ENCODE measurements around the gene SPIB. TPM values are rescaled to one million over a fixed set of nuclear protein-coding genes. Genes with fewer than 3 reads are reported as not detected.

Gene SPIB
- total RNA-seq, 2 donors from 2014 or later = 6.9 TPM; not detected in 1

DNA sequence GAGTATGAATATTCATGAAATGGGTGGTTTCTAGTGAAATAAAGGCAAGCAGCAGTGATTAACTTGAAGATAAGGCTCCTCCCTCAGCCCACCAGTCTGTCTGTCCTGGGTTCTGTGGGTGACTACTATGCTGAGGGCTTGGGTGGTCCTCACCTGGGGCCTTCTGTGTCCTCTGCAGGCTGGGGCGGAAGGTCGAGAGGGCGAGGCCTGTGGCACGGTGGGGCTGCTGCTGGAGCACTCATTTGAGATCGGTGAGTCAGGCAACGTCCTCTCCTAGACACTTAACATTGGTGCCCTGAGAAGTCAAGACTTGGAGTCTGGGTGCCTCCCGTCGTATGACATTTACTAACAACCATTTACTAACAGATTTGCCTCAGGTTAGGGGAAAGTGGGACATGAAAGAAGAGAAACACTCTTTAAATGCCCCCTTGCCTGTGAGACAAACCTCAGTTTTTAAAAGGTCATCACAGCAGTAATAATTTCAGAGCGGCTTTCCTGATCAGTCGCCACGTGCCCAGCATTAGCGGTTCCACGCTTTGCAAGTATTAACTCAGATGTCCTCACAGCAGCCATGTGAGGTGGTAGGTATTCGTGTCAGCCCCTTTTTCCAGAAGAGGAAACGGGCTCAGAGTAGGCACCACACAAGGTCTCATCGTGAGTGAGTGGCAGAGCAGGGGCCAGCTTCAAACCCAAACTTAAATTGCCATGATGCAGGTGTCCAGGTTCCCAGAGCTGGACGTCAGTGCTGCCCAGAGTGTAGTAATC is 59.2 kb downstream of the SPIB start:
- no peaks in the 10 kb centered on the region for H3K27me3 ChIP-seq
- peaks cover 10 to 20% of the 10 kb centered on the region in 2 donors for H3K36me3 ChIP-seq (replicated peaks in 1 of 2; ENCODE audit: insufficient read depth in 1 of 2, low read depth in 2 of 2)
- 88 to 93% methylated on average over 13 to 17 of the region's 17 CpGs for WGBS, 2 donors
- intact Hi-C loops (cut with DNase I) = no loop called here
- no peak for TF ChIP-seq POLR2A (IDR thresholded peaks at IDR 0.05)
- TF ChIP-seq, protein P1, sequence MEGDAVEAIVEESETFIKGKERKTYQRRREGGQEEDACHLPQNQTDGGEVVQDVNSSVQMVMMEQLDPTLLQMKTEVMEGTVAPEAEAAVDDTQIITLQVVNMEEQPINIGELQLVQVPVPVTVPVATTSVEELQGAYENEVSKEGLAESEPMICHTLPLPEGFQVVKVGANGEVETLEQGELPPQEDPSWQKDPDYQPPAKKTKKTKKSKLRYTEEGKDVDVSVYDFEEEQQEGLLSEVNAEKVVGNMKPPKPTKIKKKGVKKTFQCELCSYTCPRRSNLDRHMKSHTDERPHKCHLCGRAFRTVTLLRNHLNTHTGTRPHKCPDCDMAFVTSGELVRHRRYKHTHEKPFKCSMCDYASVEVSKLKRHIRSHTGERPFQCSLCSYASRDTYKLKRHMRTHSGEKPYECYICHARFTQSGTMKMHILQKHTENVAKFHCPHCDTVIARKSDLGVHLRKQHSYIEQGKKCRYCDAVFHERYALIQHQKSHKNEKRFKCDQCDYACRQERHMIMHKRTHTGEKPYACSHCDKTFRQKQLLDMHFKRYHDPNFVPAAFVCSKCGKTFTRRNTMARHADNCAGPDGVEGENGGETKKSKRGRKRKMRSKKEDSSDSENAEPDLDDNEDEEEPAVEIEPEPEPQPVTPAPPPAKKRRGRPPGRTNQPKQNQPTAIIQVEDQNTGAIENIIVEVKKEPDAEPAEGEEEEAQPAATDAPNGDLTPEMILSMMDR (IDR thresholded peaks at IDR 0.05) = no peak
- H3K9me3 ChIP-seq = no peaks in the 10 kb centered on the region
- no peak for DNase-seq
- H3K27ac ChIP-seq = no peak overlapping the region
- ATAC-seq = no peak
- peaks cover 21% of the 10 kb centered on the region for H3K4me1 ChIP-seq
- H3K4me3 ChIP-seq = no peak overlapping the region

DNA sequence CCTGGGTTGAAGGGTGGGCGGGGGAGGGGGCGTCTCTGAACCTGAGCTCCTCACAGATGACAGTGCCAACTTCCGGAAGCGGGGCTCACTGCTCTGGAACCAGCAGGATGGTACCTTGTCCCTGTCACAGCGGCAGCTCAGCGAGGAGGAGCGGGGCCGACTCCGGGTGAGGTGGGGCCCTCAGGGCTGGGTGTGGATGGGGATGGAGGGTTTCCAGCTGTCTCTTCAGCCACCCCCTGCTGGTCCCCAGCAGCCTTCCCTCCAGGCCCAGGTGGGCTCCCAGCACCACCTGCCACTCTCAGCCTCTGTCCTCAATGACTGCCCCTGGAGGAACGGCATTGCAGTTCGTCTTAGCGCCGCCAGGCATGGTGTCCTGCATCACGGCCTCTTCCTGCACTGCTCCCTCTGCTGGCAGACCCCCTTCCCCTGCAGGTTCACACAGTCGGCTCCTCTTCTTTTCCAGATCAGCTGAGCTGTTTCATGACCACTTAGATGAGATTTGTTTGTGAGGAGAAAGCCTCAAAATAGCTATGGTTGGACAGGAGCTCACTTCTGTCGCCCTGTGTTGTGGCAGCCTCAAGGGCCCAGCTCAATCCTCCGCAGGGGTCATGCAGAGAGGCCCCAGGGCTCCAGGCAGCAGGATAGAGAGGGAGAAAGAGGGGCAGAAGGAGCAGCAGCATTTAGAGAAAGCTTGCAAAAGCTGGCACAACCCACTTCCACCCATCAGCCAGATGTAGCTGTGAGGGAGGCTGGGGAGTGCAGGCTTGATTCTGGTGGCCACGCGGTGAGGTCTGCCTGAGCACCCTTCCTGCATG is 60.4 kb downstream of the SPIB start:
- H3K27me3 ChIP-seq = no peaks in the 10 kb centered on the region
- WGBS, 2 donors = 90 to 98% methylated on average over 10 to 19 of the region's 19 CpGs
- no peaks in the 10 kb centered on the region for H3K9me3 ChIP-seq
- no peak for DNase-seq
- no peak for ATAC-seq
- no peak overlapping the region for H3K4me3 ChIP-seq
- no peak for TF ChIP-seq POLR2A (IDR thresholded peaks at IDR 0.05)
- TF ChIP-seq, protein P1 (IDR thresholded peaks at IDR 0.05) = no peak
- no peak overlapping the region for H3K27ac ChIP-seq
- intact Hi-C loops (cut with DNase I) = no loop called here
- H3K36me3 ChIP-seq (replicated peaks in 1 of 2; ENCODE audit: insufficient read depth in 1 of 2, low read depth in 2 of 2) = peaks cover 10 to 23% of the 10 kb centered on the region in 2 donors
- peaks cover 21% of the 10 kb centered on the region for H3K4me1 ChIP-seq

DNA sequence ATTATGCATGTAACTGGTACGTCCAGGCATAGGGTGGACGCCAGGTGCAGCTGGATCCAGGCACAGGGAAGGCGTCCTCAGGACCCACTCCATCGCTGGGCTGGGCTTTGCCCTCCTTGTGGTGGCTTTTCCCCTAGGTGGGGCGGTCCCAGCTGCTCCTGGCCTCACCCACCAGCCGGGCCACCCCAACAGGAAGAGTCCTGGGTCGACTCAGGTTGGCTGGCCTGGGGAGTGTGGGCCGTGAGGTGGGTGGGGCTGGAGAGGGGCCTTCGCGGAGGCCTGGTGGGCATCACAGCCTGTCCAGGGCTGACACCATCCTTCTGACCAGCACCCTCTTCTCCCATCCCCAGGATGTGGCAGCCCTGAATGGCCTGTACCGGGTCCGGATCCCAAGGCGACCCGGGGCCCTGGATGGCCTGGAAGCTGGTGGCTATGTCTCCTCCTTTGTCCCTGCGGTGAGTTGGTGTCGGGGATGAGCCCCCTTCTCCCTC is 61.1 kb downstream of the SPIB start:
- peaks cover 10 to 23% of the 10 kb centered on the region in 2 donors for H3K36me3 ChIP-seq (replicated peaks in 1 of 2; ENCODE audit: insufficient read depth in 1 of 2, low read depth in 2 of 2)
- no peak overlapping the region for H3K4me3 ChIP-seq
- WGBS, 2 donors = 89 to 95% methylated on average over 6 to 15 of the region's 16 CpGs
- DNase-seq (no peak), ATAC-seq (no peak)
- peaks cover 21% of the 10 kb centered on the region for H3K4me1 ChIP-seq
- H3K27me3 ChIP-seq = no peaks in the 10 kb centered on the region
- TF ChIP-seq, protein P1 (IDR thresholded peaks at IDR 0.05) = no peak
- intact Hi-C loops (cut with DNase I) = no loop called here
- H3K9me3 ChIP-seq = no peaks in the 10 kb centered on the region
- no peak overlapping the region for H3K27ac ChIP-seq

- TF ChIP-seq, protein P1 (IDR thresholded peaks at IDR 0.05) = no peak
- no peak for TF ChIP-seq POLR2A (IDR thresholded peaks at IDR 0.05)
- Histone ChIP-seq H3K4me1 (peaks cover 21% of the 10 kb centered on the region), H3K36me3 (replicated peaks in 1 of 2; ENCODE audit: insufficient read depth in 1 of 2, low read depth in 2 of 2) (peaks cover 10 to 23% of the 10 kb centered on the region in 2 donors), H3K27ac (no peak overlapping the region), H3K4me3 (no peak overlapping the region), H3K9me3 (no peaks in the 10 kb centered on the region), H3K27me3 (no peaks in the 10 kb centered on the region)
- 87 to 94% methylated on average over 10 to 19 of the region's 37 CpGs for WGBS, 2 donors
- intact Hi-C loops (cut with DNase I) = no loop called here
- DNase-seq (no peak), ATAC-seq (no peak)
These were observed 61.8 kb downstream of the SPIB start for GRCh38 chr19:50480281-50481111.

Other genes starting within 250 kb of the SPIB start
- 10 to 100 TPM; 40.9 to 61.2 TPM for gene MYH14, start 215.3 kb upstream of the SPIB start, total RNA-seq
- 1 to 10 TPM; 1.8 to 6.3 TPM for gene KCNC3, start 89.6 kb upstream of the SPIB start, total RNA-seq
- gene NAPSA, start 53.3 kb upstream of the SPIB start, total RNA-seq = 1 to 10 TPM; 1.8 to 2.3 TPM
- 10 to 100 TPM; 43.2 to 50.1 TPM for gene NR1H2, start 42.5 kb upstream of the SPIB start, total RNA-seq
- 10 to 100 TPM; 13.2 to 13.8 TPM for gene POLD1, start 34.6 kb upstream of the SPIB start, total RNA-seq
- not detected for gene MYBPC2, start 14.0 kb downstream of the SPIB start, total RNA-seq
- 10 to 100 TPM; 60.3 to 68.0 TPM for gene EMC10, start 57.6 kb downstream of the SPIB start, total RNA-seq
- 1 to 10 TPM in 1 of 2 donors, not detected in 1; 1.0 TPM for gene GARIN5A, start 57.9 kb downstream of the SPIB start, total RNA-seq
- gene JOSD2, start 92.3 kb downstream of the SPIB start, total RNA-seq = 1 to 10 TPM; 5.6 to 7.5 TPM
- gene ASPDH, start 95.0 kb downstream of the SPIB start, total RNA-seq = not detected
- 10 to 100 TPM in 1 of 2 donors, under 1 TPM in 1; 0.26 to 10.5 TPM for gene LRRC4B, start 149.5 kb downstream of the SPIB start, total RNA-seq
- under 1 TPM; 0.33 to 0.52 TPM for gene SYT3, start 220.9 kb downstream of the SPIB start, total RNA-seq
- not detected for gene C19orf81, start 230.5 kb downstream of the SPIB start, total RNA-seq